ENCODE data around the gene NAPA. TPM values are rescaled to one million over a fixed set of nuclear protein-coding genes. Genes with fewer than 3 reads are reported as not detected.
A peak's percentile ranks its signal among the peaks of the same experiment; 100 is the strongest.

The NAPA gene
- total and polyA plus RNA-seq, 2 of the 13 experiments (the other 11 are each of a cell fraction or from before 2014, with no cell fraction given) = 32.6 to 65.9 TPM

- TF ChIP-seq ZBTB3 (CRISPR knock-in tag; IDR thresholded peaks at IDR 0.05; ENCODE audit: borderline replicate concordance, low read depth) (0 out of 2 replicates have a peak, but pooled peaks have one; percentile 67), ZNF772 (CRISPR knock-in tag; IDR thresholded peaks at IDR 0.05) (peak; percentile 91), ATRX (CRISPR knock-in tag; IDR thresholded peaks at IDR 0.05; ENCODE audit: borderline replicate concordance) (no peak), FOXK1 (CRISPR knock-in tag; IDR thresholded peaks at IDR 0.05; ENCODE audit: borderline replicate concordance, low read depth) (peak; percentile 95), FOXC1 (CRISPR knock-in tag; IDR thresholded peaks at IDR 0.05; ENCODE audit: borderline replicate concordance) (no peak), WIZ (CRISPR knock-in tag; IDR thresholded peaks at IDR 0.05) (peak; percentile 27; the same call in 1 of the 2 replicates), ETS1 (CRISPR knock-in tag; IDR thresholded peaks at IDR 0.05) (no peak), ZSCAN22 (CRISPR knock-in tag; IDR thresholded peaks at IDR 0.05) (no peak), ZNF574 (CRISPR knock-in tag; IDR thresholded peaks at IDR 0.05) (peak; percentile 85), ELF3 (CRISPR knock-in tag; IDR thresholded peaks at IDR 0.05) (peak; percentile 47; the same call in 1 of the 2 replicates), DR1 (CRISPR knock-in tag; IDR thresholded peaks at IDR 0.05) (peak; percentile 84), NONO (IDR thresholded peaks at IDR 0.05) (no peak), NONO (CRISPR knock-in tag; conservative IDR thresholded peaks at IDR 0.05) (peak; percentile 83), ZNF703 (CRISPR knock-in tag; IDR thresholded peaks at IDR 0.05; ENCODE audit: borderline replicate concordance) (no peak), ZNF619 (CRISPR knock-in tag; IDR thresholded peaks at IDR 0.05) (no peak; the same call in 1 of the 2 replicates), SNRNP70 (IDR thresholded peaks at IDR 0.05; ENCODE audit: low read depth, low read length) (no peak), ZNF841 (CRISPR knock-in tag; IDR thresholded peaks at IDR 0.05; ENCODE audit: borderline replicate concordance) (no peak), STAT5B (CRISPR knock-in tag; IDR thresholded peaks at IDR 0.05) (no peak), REST (IDR thresholded peaks at IDR 0.05; ENCODE audit: borderline replicate concordance in 1 of 2, low read depth in 1 of 2, low read length in 2 of 2) (no peak), TBX3 (IDR thresholded peaks at IDR 0.05; ENCODE audit: borderline replicate concordance) (peak; percentile 77), ZNF567 (CRISPR knock-in tag; IDR thresholded peaks at IDR 0.05; ENCODE audit: borderline replicate concordance) (0 out of 2 replicates have a peak, but pooled peaks have one; percentile 12), ZNF205 (CRISPR knock-in tag; IDR thresholded peaks at IDR 0.05) (no peak)
Observed at GRCh38 chr19:47514869-47515588, at the start of gene NAPA (continued).
